Measurements from ENCODE around the gene POPDC2. TPM values are rescaled to one million over a fixed set of nuclear protein-coding genes. Genes with fewer than 3 reads are reported as not detected.

The POPDC2 gene
- total RNA-seq, 2 donors from 2014 or later: 0.95 to 1.6 TPM

GRCh38 chr3:119632829-119633228, 27.6 kb downstream of the POPDC2 start:
- H3K4me3 ChIP-seq (ENCODE audit: low read length): no peak overlapping the region
- WGBS, 2 experiments (ENCODE audit: insufficient coverage in 1 of 2, insufficient read length in 1 of 2): 65 to 75% methylated on average over 4 of the region's 4 CpGs
- no peak for TF ChIP-seq CTCF (conservative IDR thresholded peaks at IDR 0.05)
- no peak overlapping the region for H3K27ac ChIP-seq (ENCODE audit: low read depth, low read length)
- H3K9ac ChIP-seq (ENCODE audit: extremely low read depth, low read length, poor library complexity, severe bottlenecking): no peak overlapping the region
- H3K36me3 ChIP-seq (ENCODE audit: control insufficient read depth, insufficient read depth, low read length): no peaks in the 10 kb centered on the region
- no peaks in the 10 kb centered on the region for H3K27me3 ChIP-seq (ENCODE audit: control insufficient read depth, insufficient read depth, low read length, poor library complexity, severe bottlenecking)
- Mint-ChIP-seq H3K27me3 (ENCODE audit: insufficient read depth) (peaks cover 4% of the 10 kb centered on the region), H3K4me1 (peaks cover 2% of the 10 kb centered on the region), H3K36me3 (ENCODE audit: low read depth) (no peaks in the 10 kb centered on the region), H3K9me3 (no peaks in the 10 kb centered on the region), H3K4me3 (no peak overlapping the region), H3K27ac (no peak overlapping the region)
- no peak for DNase-seq
- H3K4me1 ChIP-seq (ENCODE audit: control insufficient read depth, insufficient read depth, low read length): no peaks in the 10 kb centered on the region
- no peaks in the 10 kb centered on the region for H3K9me3 ChIP-seq (ENCODE audit: control insufficient read depth, low read length)

- WGBS, 2 experiments (ENCODE audit: insufficient coverage in 1 of 2, insufficient read length in 1 of 2): 95 to 100% methylated on average over 3 to 4 of the region's 4 CpGs
- H3K4me3 Mint-ChIP-seq: no peak overlapping the region
- no peak overlapping the region for H3K27ac Mint-ChIP-seq
- no peaks in the 10 kb centered on the region for H3K9me3 Mint-ChIP-seq
- Histone ChIP-seq H3K27me3 (ENCODE audit: control insufficient read depth, insufficient read depth, low read length, poor library complexity, severe bottlenecking) (no peaks in the 10 kb centered on the region), H3K4me1 (ENCODE audit: control insufficient read depth, insufficient read depth, low read length) (no peaks in the 10 kb centered on the region), H3K36me3 (ENCODE audit: control insufficient read depth, insufficient read depth, low read length) (no peaks in the 10 kb centered on the region), H3K27ac (ENCODE audit: low read depth, low read length) (no peak overlapping the region), H3K4me3 (ENCODE audit: low read length) (no peak overlapping the region), H3K9ac (ENCODE audit: extremely low read depth, low read length, poor library complexity, severe bottlenecking) (no peak overlapping the region), H3K9me3 (ENCODE audit: control insufficient read depth, low read length) (no peaks in the 10 kb centered on the region)
- H3K27me3 Mint-ChIP-seq (ENCODE audit: insufficient read depth): peaks cover 4% of the 10 kb centered on the region
- no peaks in the 10 kb centered on the region for H3K4me1 Mint-ChIP-seq
- DNase-seq: no peak
- no peaks in the 10 kb centered on the region for H3K36me3 Mint-ChIP-seq (ENCODE audit: low read depth)
- TF ChIP-seq CTCF (conservative IDR thresholded peaks at IDR 0.05): no peak
These were observed 28.2 kb downstream of the POPDC2 start for GRCh38 chr3:119632216-119632615.

- DNase-seq: no peak
- H3K27ac Mint-ChIP-seq: no peak overlapping the region
- WGBS, 2 experiments (ENCODE audit: insufficient coverage in 1 of 2, insufficient read length in 1 of 2): 85 to 89% methylated on average over 3 of the region's 3 CpGs
These were observed 28.9 kb downstream of the POPDC2 start for GRCh38 chr3:119631516-119631915.

More at GRCh38 chr3:119631516-119631915, 28.9 kb downstream of the POPDC2 start:
- Histone ChIP-seq H3K4me1 (ENCODE audit: control insufficient read depth, insufficient read depth, low read length) (no peaks in the 10 kb centered on the region), H3K27ac (ENCODE audit: low read depth, low read length) (no peak overlapping the region), H3K27me3 (ENCODE audit: control insufficient read depth, insufficient read depth, low read length, poor library complexity, severe bottlenecking) (no peaks in the 10 kb centered on the region), H3K9ac (ENCODE audit: extremely low read depth, low read length, poor library complexity, severe bottlenecking) (no peak overlapping the region), H3K9me3 (ENCODE audit: control insufficient read depth, low read length) (no peaks in the 10 kb centered on the region), H3K36me3 (ENCODE audit: control insufficient read depth, insufficient read depth, low read length) (no peaks in the 10 kb centered on the region), H3K4me3 (ENCODE audit: low read length) (no peak overlapping the region)
- H3K9me3 Mint-ChIP-seq: no peaks in the 10 kb centered on the region
- H3K27me3 Mint-ChIP-seq (ENCODE audit: insufficient read depth): peaks cover 4% of the 10 kb centered on the region
- no peaks in the 10 kb centered on the region for H3K36me3 Mint-ChIP-seq (ENCODE audit: low read depth)
- peaks cover under 1% of the 10 kb centered on the region for H3K4me1 Mint-ChIP-seq
- TF ChIP-seq CTCF (conservative IDR thresholded peaks at IDR 0.05): no peak
- no peak overlapping the region for H3K4me3 Mint-ChIP-seq

All from endodermal cell (in vitro differentiated cells).